Endothelial cell of umbilical vein (primary cell): Measurements from ENCODE around the gene SRBD1. TPM values are rescaled to one million over a fixed set of nuclear protein-coding genes. Genes with fewer than 3 reads are reported as not detected.

ENCODE experiments used
- BruUV-seq: library from RNA; stranded (reverse); fragments of 400-500 nt; replicated peaks from 2 replicates; lab custom pipeline; 2021; lab: Mats Ljungman, UMichigan
- CTCF ChIA-PET: fragments of 300-600, 350-600 bp; sonication (Branson Sonifier 250); formaldehyde crosslinking; loops from one replicate; lab custom pipeline; 2021; ENCODE audit warnings: antibody characterized with exemption, inconsistent platforms; lab: Charles Lee
- POLR2A ChIA-PET: fragments of 300-600, 350-600 bp; sonication (Branson Sonifier 250); formaldehyde crosslinking; loops from one replicate; lab custom pipeline; 2021; ENCODE audit warnings: antibody characterized with exemption, inconsistent platforms; lab: Charles Lee
- DNase-seq: peaks from one replicate; pipeline ENCODE4 v3.0.0-alpha.2; 2011; ENCODE audit warnings: low read depth, low spot score
- FAIRE-seq: peaks from 2 replicates; lab custom pipeline; 2011; peaks lifted over from hg19 to GRCh38; lab: Jason Lieb, UNC
- H2AFZ ChIP-seq: 2 replicates; pipeline ENCODE4 v1.6.0; 2012; ENCODE audit warnings: low read depth, low read length, control low read depth, inconsistent platforms
- H3K27ac ChIP-seq: 2 replicates; pipeline ENCODE4 v1.5.1; 2011; ENCODE audit warnings: low read depth, mild to moderate bottlenecking, control low read depth, low read length, moderate library complexity; ENCODE audit not compliant: insufficient read depth
- H3K27me3 ChIP-seq, 2 experiments: 2 replicates each; pipeline versions ENCODE4 v1.6.0 to v1.6.1; 2011; ENCODE audit warnings: low read length in 2 of 2, mixed read lengths in 1 of 2; ENCODE audit not compliant: control insufficient read depth in 2 of 2, insufficient read depth in 2 of 2
- H3K36me3 ChIP-seq, 2 experiments: 2 replicates in 1 of 2; 3 replicates in 1 of 2; pipeline ENCODE4 v1.5.1; 2011; ENCODE audit warnings: low read length in 2 of 2, mild to moderate bottlenecking in 1 of 2, moderate library complexity in 1 of 2; ENCODE audit not compliant: control insufficient read depth in 2 of 2, insufficient read depth in 2 of 2; ENCODE audit errors: extremely low read depth in 1 of 2
- H3K4me1 ChIP-seq: 3 replicates; pipeline ENCODE4 v1.5.1; 2011; ENCODE audit warnings: mild to moderate bottlenecking, low read length; ENCODE audit not compliant: control insufficient read depth, insufficient read depth; ENCODE audit errors: extremely low read depth
- H3K4me2 ChIP-seq: 2 replicates; pipeline ENCODE4 v1.6.1; 2011; ENCODE audit warnings: low read length, control low read depth, mixed read lengths; ENCODE audit not compliant: insufficient read depth
- H3K4me3 ChIP-seq, 3 experiments: fragments of 200-600 bp in 1 of 3; sonication (generic), shearing (Covaris generic) in 1 of 3; replicated peaks in 1 of 3; 2 replicates each; pipeline ENCODE4 v1.5.1; 2011 to 2016; ENCODE audit warnings: control low read depth in 3 of 3, low read length in 3 of 3, mild to moderate bottlenecking in 2 of 3, inconsistent platforms in 1 of 3, low read depth in 1 of 3, moderate library complexity in 1 of 3; ENCODE audit not compliant: insufficient read depth in 1 of 3
- H3K79me2 ChIP-seq: 2 replicates; pipeline ENCODE4 v1.6.0; 2012; ENCODE audit warnings: low read length, inconsistent platforms; ENCODE audit not compliant: control insufficient read depth, insufficient read depth
- H3K9ac ChIP-seq: replicated peaks from 2 replicates; pipeline ENCODE3; 2011; ENCODE audit warnings: low read length, control low read depth; ENCODE audit not compliant: insufficient read depth; ENCODE audit errors: extremely low read depth
- H3K9me1 ChIP-seq: replicated peaks from 3 replicates; pipeline ENCODE4 v1.6.0; 2011; ENCODE audit warnings: mild to moderate bottlenecking, low read length; ENCODE audit not compliant: control insufficient read depth, insufficient read depth; ENCODE audit errors: extremely low read depth
- H3K9me3 ChIP-seq: replicated peaks from 2 replicates; pipeline ENCODE4 v1.5.1; 2012; ENCODE audit warnings: low read length, inconsistent platforms; ENCODE audit not compliant: control insufficient read depth, insufficient read depth
- H4K20me1 ChIP-seq: replicated peaks from 2 replicates; pipeline ENCODE3; 2011; ENCODE audit warnings: mild to moderate bottlenecking, low read length; ENCODE audit not compliant: control insufficient read depth, insufficient read depth; ENCODE audit errors: extremely low read depth
- EZH2 ChIP-seq: IDR thresholded peaks from 2 replicates; pipeline ENCODE4 v1.6.1; 2012; ENCODE audit warnings: borderline replicate concordance, low read depth, mild to moderate bottlenecking, moderate library complexity, low read length, inconsistent platforms; ENCODE audit not compliant: severe bottlenecking
- FOS ChIP-seq: IDR thresholded peaks from 2 replicates; pipeline ENCODE4 v1.6.1; 2011; ENCODE audit warnings: mild to moderate bottlenecking, low read length, moderate library complexity, borderline replicate concordance; ENCODE audit not compliant: insufficient read depth
- JUN ChIP-seq: IDR thresholded peaks from 2 replicates; pipeline ENCODE4 v1.6.1; 2011; ENCODE audit warnings: borderline replicate concordance, low read depth; ENCODE audit not compliant: insufficient read length, insufficient read depth
- MYC ChIP-seq: IDR thresholded peaks from one replicate; pipeline ENCODE4 v1.6.1; 2011; ENCODE audit warnings: mild to moderate bottlenecking, low read depth, low read length
- dilution Hi-C: fragments of 300-500 bp; cut with MboI; formaldehyde crosslinking; loops from one replicate; pipeline ENCODE4 v1.15.0; 2019; ENCODE audit warnings: low sequenced_read_pairs; ENCODE audit not compliant: extremely low pct_ligation_motif_present
- intact Hi-C: fragments of 100-400 bp; cut with micrococcal nuclease; formaldehyde crosslinking; loops from one replicate; pipeline ENCODE4 v1.10.0; 2022
- polyA plus RNA-seq, 4 experiments: library from polyadenylated mRNA; depleted of rRNA in 3 of 4; stranded (reverse) in 3 of 4; unstranded in 1 of 4; fragments of >200 nt; gene quantifications; 2 replicates each; pipeline versions ENCODE4 v1.2.1 to v1.2.3, GENCODE V29; 2011 to 2012; ENCODE audit warnings: missing spikeins in 1 of 4
- total RNA-seq: library from RNA; stranded (reverse); gene quantifications from 2 replicates; pipeline ENCODE4 v1.2.3, GENCODE V29; 2021
- TF ChIP-seq, protein P1 (sequence below), 2 donors: IDR thresholded peaks; 1 replicate in 1 of 2; 2 replicates in 1 of 2; pipeline ENCODE4 v1.5.1; 2011; ENCODE audit warnings: low read length in 2 of 2, mild to moderate bottlenecking in 2 of 2, moderate library complexity in 2 of 2, control low read depth in 1 of 2, inconsistent platforms in 1 of 2, low read depth in 1 of 2; ENCODE audit not compliant: insufficient read depth in 1 of 2; ENCODE audit errors: extremely low read depth in 1 of 2
- TF ChIP-seq, protein P2 (sequence below): IDR thresholded peaks from 2 replicates; pipeline ENCODE4 v1.6.1; 2011; ENCODE audit not compliant: insufficient read depth, insufficient read length

The SRBD1 gene
- total and polyA plus RNA-seq, 2 donors (not counting 3 experiments of a cell fraction or from before 2014, with no cell fraction given), result 3.7 to 12.5 TPM

DNA sequence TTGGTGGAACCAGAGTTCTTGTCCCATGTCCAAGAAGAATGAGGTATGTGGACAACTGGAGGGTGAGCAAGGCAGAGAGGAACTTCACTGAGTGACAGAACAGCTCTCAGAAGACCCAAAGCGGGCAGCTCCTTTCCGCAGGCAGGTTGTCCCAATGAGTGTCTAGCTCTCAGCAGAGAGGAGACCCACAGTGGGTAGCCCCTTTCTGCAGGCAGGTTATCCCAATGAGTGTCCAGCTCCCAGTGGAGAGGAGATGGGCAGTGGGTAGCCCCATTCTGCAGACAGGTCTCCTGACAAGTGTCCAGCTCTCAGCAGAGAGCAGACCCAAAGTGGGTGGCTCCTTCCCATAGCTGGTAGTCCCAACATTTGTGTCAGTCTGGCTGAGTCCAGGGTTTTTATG, 69.6 kb downstream of the SRBD1 start:
- H2AFZ ChIP-seq, result no peak overlapping the region
- H3K9ac ChIP-seq, result no peak overlapping the region
- BruUV-seq, result no TSS peak
- H3K9me3 ChIP-seq, result no peaks in the 10 kb centered on the region
- no peak overlapping the region for H3K4me3 ChIP-seq
- no peaks in the 10 kb centered on the region for H3K79me2 ChIP-seq
- dilution Hi-C loops (no loop called here), intact Hi-C loops (no loop called here)
- no peak overlapping the region for H3K27ac ChIP-seq
- ChIA-PET CTCF (no interaction called here), POLR2A (interaction anchor here (0.6 kb wide), 1 partner anchor 17 kb away, joined by 7 read pairs; no protein-coding TSS in a partner anchor)
- H3K4me2 ChIP-seq, result no peak overlapping the region
- H3K36me3 ChIP-seq, result peaks cover 7% of the 10 kb centered on the region in 2 experiments
- no peaks in the 10 kb centered on the region for H3K4me1 ChIP-seq
- TF ChIP-seq EZH2 (no peak), MYC (no peak), FOS (no peak), JUN (no peak)
- TF ChIP-seq, protein P1, sequence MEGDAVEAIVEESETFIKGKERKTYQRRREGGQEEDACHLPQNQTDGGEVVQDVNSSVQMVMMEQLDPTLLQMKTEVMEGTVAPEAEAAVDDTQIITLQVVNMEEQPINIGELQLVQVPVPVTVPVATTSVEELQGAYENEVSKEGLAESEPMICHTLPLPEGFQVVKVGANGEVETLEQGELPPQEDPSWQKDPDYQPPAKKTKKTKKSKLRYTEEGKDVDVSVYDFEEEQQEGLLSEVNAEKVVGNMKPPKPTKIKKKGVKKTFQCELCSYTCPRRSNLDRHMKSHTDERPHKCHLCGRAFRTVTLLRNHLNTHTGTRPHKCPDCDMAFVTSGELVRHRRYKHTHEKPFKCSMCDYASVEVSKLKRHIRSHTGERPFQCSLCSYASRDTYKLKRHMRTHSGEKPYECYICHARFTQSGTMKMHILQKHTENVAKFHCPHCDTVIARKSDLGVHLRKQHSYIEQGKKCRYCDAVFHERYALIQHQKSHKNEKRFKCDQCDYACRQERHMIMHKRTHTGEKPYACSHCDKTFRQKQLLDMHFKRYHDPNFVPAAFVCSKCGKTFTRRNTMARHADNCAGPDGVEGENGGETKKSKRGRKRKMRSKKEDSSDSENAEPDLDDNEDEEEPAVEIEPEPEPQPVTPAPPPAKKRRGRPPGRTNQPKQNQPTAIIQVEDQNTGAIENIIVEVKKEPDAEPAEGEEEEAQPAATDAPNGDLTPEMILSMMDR (IDR thresholded peaks at IDR 0.05; ENCODE audit: extremely low read depth in 1 of 2, insufficient read depth in 1 of 2, low read depth in 1 of 2, low read length in 2 of 2), result no peak
- TF ChIP-seq, protein P2, sequence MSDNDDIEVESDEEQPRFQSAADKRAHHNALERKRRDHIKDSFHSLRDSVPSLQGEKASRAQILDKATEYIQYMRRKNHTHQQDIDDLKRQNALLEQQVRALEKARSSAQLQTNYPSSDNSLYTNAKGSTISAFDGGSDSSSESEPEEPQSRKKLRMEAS, result no peak
- no peak for DNase-seq
- FAIRE-seq, result no peak
- no peaks in the 10 kb centered on the region for H4K20me1 ChIP-seq
- no peaks in the 10 kb centered on the region for H3K9me1 ChIP-seq
- H3K27me3 ChIP-seq, result no peaks in the 10 kb centered on the region
